COLO668 (cell line): Measurements from ENCODE around the gene CYP51A1.
"Not testable (repeated sequence)": the region's sequence is repeated elsewhere in the genome, so short reads cannot be mapped to it uniquely, and the experiment has no call there.

Source experiments
- DNase-seq: peaks from one replicate; lab custom pipeline; 2025; ENCODE audit not compliant: unreplicated experiment; lab: John Stamatoyannopoulos, UW

The CYP51A1 gene

DNA sequence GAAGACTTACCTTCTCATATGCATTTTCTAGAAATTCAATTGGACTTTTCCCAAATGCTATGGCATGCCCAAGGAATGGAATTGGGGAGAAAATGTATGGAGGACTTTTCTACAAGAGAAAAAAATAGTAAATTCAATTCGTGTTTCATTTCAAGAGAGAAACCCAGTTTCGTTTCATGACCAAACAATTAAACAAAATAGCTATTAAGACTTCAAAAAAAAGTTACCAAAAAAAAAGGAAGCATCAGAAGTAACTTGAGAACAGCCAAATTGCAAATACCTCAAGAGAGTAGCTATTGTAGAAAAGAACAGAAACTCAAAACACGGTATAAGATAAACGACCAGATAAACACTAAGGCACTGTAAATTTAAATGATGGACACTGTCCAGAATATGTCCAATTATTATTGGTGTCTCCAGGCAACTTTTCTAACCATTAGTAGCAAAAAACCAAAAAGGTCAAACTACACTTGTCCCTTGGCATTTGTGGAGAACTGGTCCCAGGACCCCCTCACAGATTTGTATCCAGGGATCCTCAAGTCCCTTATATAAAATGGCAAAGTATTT lies 2.4 kb downstream of the CYP51A1 start:
- no peak for DNase-seq

DNA sequence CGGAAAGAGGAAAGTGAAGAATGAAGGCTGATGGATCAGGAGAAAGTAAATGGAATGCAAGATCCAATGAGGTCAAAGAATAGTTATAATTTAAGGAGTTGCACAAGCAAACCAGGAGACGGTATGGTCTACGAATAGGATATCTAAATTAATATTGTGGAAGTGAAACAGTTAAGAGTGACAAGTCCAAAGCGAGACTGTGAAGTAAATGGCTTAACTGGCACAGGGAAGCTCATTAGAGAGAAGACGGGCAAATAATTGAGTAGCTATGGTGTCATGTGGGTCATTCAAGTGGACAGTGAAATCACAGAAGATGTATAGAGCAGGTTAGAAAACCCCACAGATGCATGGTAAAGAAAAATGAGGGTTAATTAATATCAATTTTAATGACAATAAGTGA lies 3.2 kb downstream of the CYP51A1 start:
- DNase-seq: no peak

DNA sequence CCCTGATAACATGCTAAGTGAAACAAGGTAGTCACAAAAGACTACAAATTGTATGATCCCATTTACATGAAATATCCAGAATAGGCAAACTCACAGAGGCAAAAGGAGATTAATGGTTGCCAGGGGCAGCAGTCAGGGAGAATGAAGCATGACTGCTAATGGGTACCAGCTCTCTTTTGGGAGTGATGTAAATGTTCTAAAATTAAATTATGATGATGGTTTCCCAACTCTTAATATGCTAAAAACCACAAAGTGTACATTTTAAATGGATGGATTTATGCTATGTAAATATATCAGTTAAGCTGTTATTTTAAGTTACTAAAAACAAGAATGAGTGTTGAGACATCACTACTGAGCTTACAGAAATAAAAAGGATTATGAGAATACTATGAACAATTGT lies 12.6 kb downstream of the CYP51A1 start:
- DNase-seq: no peak

DNA sequence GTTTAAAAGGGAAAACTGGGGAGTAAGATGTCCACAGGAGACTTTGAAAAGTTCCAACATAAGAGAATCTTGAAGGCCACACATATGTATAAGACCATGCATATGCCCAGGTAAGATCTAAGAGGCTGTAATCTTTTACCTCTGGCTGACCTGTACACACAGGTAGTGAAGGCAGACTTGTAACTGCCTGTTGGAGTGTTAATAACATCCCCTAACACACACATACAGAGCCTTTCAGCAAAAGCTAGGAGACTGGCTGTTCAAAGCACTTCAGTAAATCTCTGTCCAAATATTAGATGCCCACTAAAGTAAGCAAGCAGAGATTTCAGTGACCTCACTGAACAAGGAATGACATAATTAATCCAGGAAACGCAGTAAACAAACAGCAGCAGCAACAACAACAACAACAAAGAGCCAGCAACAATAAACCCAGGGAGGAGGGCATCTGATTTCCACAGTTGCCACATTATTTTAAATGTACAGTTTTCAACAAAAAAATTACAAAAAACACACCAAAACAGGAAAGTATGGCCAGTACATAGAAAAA lies 15.0 kb downstream of the CYP51A1 start:
- DNase-seq: no peak

DNA sequence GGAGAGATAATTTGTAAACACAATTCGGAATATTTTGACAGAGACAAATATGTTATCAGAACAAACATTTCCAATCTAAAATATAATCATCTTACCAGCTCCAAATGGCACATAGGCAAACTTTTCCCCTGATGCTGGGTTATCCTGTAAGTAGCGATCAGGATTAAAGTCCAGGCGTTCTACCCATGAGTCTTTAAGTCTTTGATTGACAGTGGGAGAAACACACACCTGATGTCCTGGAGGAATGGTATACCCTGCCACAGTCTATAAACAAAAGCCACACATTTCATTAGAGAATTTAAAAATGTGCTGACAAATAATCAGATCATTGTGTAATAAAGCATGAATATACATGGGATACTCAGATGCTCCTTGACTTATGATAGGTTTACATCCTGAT lies 17.3 kb downstream of the CYP51A1 start:
- DNase-seq: no peak

DNA sequence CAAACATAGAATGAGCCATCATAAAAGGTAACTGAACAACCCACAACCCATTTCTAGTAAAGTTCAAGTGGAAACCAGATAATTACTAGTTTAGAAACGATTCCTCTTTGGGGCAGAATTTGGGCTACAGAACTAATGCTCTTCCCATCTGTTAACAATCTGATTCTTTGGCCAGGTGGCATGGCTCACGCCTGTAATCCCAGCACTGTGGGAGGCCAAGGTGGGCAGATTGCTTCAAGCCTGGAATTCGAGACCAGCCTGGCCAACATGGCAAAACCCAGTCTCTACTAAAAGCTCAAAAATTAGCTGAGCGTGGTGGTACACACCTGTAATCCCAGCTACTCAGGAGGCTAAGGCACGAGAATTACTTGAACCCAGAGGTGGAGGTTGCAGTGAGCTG lies 18.5 kb downstream of the CYP51A1 start:
- no peak for DNase-seq

DNA sequence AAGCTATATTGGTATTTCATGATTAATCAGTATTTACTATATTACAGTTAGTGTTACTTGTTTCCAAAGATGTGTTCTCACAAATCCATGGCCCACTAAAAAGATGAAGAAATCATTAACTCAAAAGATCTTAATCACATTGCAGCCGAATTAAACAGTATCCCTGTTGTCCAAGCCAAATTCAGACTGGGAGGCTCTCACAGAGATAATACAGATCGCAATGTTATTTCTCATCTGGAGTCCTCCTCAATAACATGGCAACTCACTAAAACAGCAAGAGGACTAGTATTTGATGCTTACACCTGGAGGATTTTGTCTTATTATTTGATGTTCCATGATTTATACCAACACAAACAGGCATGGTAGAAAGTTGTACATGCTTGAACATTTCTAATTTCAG lies 23.4 kb downstream of the CYP51A1 start:
- DNase-seq: no peak

DNA sequence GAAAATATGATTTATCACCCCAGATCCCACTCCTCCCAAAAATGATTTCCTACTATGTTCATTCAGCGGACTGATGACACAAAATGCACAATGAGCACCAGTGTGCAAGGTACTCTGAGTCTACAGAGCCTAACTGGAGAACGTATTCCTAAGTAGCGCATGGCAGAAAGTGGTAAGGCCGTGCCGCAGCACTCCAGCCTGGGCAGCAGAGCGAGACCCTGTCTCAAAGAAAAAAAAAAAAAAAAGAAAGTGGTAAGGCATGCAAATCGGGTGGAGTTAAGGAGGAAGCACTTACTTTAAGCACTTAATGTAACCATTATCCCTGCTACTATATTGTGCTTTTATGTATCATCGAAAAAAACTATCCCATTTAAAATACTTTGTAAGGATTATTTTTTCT lies 25.5 kb downstream of the CYP51A1 start:
- no peak for DNase-seq

DNA sequence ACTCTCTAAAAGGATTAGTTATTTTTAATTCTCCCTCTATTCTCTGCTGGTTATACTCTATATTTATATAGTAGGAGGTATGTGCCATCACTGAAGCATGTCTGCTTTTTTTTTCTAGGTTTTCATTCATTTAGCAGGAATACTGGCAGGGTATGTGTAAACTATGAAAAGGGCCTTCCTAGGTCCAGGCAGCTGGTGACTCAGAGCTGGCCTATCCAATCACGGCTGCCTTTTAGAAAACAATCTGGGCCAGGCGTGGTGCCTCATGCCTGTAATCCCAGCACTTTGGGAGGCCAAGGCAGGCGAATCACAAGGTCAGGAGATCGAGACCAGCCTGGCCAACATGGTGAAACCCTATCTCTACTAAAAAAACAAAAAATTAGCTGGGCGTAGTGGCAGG lies 31.4 kb downstream of the CYP51A1 start:
- DNase-seq: not testable (repeated sequence)

DNA sequence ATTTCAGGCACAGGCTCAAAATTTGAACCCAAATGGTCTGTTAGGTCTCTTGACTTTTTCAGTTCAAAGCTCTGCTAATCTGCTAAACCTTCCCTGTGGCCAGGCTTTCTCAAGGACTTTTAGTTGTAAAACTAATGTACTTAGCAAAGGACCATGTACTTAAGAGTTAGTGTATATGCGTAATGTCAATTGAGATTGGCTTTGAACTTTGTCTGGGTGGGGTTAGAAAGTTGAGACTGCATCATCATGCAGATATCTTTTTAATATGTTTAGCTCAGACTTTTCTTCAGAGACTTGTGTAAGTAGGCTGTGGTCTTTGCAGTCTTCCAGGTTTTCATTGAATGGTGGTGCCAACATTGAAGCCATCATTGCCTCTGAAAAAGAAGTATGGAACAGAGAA lies 33.7 kb downstream of the CYP51A1 start:
- DNase-seq: no peak

DNA sequence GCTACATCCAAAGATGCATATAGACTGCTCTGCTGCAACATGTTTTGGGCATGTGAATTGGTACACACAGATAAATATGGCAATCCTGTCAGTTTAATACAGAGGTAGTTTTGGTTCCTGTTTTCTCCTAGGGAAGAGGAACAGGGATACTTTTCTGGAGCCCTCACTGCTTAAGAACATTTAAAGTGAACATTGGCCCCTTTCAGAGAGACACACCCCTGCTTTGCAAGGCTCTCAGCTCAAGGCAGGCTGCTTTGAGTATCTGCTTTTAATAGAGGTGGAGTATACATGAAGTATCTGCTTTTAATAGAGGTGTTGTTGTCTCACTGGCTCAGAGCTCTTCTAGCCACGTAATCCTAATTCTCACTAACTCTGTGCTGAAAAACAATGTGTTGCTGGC lies 38.9 kb downstream of the CYP51A1 start:
- DNase-seq: no peak

DNA sequence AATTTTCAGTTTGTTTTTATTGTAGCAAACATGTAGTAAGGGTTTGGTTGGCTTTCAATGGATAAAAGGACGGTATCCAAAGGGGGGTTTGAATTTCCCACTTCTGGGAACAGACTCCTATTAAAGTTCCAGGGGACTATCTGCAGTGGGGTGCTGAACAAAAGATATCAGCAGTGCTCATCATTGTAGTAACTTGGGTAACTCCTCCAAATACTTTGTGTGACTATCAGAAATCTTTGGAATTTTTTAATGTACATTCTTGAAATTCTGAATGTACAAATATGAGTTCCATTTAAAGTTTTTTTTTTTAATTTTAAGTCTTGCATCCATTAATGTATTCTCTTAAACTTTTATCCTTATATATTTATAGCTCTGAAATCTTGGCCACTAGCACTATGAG lies 42.1 kb downstream of the CYP51A1 start:
- no peak for DNase-seq

DNA sequence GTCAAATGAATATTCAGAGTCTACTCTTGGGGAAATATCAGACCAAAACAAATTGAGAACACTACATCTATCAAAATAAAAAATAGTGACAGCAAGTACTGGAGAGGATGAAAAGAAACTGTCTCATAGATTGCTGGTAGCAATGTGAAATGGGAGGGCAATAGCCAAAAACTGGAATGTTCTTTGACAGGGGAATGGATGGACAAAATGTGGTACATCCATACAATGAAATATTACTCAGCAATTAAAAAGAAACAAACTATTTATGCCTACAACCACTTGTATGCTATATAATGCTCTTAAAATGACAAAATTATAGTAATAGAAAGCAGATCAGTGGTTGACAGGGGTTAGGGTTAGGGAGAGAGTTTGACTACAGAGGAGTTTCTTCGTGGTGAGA lies 46.0 kb downstream of the CYP51A1 start:
- no peak for DNase-seq

DNA sequence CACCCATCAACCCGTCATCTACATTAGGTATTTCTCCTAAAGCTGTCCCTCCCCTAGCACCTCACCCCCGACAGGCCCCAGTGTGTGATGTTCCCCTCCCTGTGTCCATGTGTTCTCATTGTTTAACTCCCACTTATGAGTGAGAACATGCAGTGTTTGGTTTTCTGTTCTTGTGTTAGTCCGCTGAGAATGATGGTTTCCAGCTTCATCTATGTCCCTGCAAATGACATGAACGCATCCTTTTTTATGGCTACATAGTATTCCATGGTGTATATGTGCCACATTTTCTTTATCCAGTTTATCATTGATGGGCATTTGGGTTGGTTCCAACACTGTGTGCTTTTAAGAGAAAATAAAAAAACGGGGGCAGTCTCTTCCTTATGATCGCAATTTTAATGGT lies 50.4 kb downstream of the CYP51A1 start:
- not testable (repeated sequence) for DNase-seq

DNA sequence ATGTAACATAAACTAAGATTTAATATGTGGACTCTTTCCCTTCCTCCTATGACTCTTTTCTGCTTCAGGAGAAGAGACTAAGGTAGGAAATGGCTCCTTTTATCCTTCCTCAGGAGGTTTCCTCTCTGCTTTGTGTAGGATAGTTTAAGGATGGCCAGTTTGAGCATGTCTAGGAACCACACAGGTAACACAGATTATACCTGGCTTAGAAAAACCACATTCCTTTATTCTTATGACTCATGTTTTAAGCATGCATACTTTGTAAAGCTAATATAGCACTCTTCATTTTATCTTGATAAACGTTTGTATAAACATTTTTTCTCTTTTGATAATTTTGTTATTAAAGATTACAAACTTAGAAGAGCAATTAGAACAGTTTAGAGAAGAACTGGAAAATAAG lies 57.8 kb downstream of the CYP51A1 start:
- DNase-seq: no peak

DNA sequence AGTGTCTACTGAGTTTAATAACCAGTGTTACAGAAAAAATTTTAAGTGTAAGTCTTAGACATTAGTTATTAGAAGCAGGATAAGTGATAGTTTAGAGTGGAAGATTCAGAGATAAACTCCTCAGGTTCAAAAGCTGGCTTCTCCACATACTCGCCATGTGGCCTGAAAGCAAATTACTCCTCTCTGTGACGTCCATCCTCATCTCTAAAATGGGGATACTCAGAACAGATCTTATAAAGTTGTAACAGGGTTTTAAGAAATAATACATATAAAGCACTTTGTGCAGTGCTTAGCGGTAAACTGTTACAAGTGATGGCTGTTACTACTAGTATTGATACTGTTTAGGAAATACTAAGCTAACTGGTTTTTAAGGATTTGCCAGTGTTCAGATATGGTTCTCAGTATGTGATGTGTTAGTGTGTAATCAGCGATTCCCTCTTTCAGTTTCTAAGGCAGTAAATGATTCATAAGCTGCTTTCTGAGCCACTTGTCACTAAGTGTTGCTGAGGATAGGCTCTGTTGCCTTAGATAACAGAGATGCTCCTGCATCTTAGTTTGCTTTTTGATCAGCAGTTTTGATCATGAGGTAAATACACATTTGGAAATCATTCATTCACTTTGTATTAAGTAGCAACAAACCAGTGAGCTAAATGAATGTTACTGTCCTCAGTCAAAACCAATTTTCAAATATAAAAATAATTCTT lies 58.7 kb downstream of the CYP51A1 start:
- DNase-seq: no peak

DNA sequence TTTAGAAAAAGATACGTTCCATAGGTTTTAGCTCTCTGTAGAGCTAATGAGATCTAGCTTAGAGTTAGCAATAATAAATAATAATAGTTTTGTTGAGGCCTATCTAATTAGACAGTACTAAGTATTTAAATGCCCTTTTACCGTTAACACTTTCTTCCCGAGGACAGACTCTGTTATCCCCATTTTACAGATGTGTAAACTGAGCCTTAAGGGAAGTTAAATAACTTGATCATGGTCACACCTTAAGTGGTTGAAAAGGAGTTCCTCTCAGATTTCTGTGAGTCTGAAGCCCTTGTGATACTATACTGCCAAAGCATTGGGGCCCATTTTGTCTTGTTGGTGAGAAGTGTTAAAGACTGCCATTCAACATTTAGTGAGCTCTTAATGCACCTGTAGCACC lies 61.6 kb downstream of the CYP51A1 start:
- DNase-seq: no peak

DNA sequence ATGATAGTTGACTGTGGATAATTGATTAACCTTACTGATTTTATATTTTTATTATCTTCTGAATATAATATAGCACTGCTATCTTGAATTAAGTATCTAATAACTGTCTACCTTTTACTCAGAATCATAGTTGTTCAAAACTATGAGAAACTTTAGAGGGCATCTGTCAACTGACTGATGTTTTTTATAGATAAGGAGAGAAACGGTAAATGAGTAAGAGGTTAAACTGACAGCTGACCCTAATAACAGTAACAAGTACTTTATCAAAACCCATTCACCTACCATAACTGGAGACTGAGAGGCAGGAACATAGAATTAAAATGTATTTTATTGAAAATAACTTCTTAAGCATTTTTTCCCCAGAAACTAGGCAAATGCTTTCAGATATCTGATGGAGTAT lies 62.2 kb downstream of the CYP51A1 start:
- DNase-seq: no peak

DNA sequence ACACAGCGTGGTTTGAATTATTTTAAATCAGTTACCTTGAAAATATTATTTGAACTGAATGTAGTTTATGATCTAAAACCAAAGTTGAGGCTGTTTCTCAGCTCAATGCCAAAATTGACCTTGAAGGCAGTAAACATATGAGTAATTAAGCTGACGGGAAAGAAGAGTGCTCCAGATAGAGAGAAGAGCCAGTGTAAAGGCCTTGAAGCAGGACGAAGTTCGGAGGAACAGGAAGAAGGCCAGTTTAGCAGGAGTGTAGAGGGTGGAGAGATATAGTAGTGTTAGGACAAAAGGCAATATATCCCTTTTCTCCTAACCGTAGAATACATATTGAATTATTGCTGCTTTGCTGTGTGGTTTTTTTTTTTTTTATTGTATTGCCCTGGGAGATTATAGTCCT lies 63.2 kb downstream of the CYP51A1 start:
- no peak for DNase-seq

DNA sequence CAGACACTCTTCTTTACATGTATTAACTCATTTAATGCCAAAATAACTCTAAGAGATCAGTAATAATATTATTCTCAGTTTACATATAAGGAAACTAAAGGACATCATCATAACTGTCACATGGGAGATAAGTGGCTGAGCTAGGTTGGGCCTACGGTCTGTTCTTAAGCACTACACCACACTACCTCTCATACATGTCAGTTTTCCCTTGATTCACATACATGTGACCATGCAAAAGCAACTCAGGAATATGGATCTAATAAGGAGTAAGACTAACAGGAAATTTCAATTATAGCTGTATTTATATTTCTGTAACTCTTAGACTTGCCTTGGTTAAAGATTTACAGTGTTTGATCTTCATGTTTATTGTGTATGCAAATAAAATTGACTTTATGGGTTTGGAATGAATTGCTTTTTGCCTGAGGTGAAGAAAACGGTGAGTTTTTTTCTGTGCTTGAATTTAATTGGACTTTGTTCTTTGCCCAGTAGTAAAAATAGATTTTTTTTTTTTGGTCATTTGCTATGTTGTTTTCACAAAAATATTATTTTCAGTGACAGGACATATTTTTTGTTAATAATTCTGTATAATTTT lies 69.7 kb downstream of the CYP51A1 start:
- no peak for DNase-seq
